Testis (tissue), 2 donors: Measurements from ENCODE around the gene BICC1.

ENCODE experiments used
- CTCF ChIP-seq, 3 experiments: fragments of 450-650 bp in 2 of 3; fragments of 200-600 bp in 1 of 3; sonication (generic) in 1 of 3; IDR thresholded peaks; one replicate each; pipeline ENCODE4 v1.5.1; 2016 to 2019; ENCODE audit warnings: antibody characterized with exemption in 3 of 3, mild to moderate bottlenecking in 2 of 3, moderate library complexity in 1 of 3
- POLR2A ChIP-seq: fragments of 450-650 bp; IDR thresholded peaks from one replicate; pipeline ENCODE4 v1.6.1; 2017; ENCODE audit warnings: antibody characterized with exemption, mild to moderate bottlenecking, moderate library complexity

GRCh38 chr10:58695022-58695421, 182.3 kb downstream of the BICC1 start:
- TF ChIP-seq CTCF (IDR thresholded peaks at IDR 0.05) (no peak), POLR2A (no peak)
